HEK293 (cell line): ENCODE results near the gene NEU4.

Source experiments
- CTCF ChIA-PET: fragments of 350-600 bp; formaldehyde crosslinking; extraction: SDS; loops from one replicate; lab custom pipeline; 2021; ENCODE audit warnings: antibody characterized with exemption; lab: Yijun Ruan, JAX
- POLR2A ChIA-PET: fragments of 300-600 bp; formaldehyde crosslinking; extraction: SDS; loops from one replicate; lab custom pipeline; 2020; ENCODE audit warnings: antibody characterized with exemption, inconsistent platforms; lab: Yijun Ruan, JAX
- H3K27ac ChIP-seq: fragments of 200-500 bp; sonication (Bioruptor generic); 2 replicates; pipeline ENCODE4 v1.5.1; 2014; ENCODE audit warnings: low read depth, low read length, control low read depth, inconsistent platforms; ENCODE audit errors: extremely low read depth
- H3K36me3 ChIP-seq, 2 experiments: fragments of 200-500 bp in 1 of 2; sonication (Bioruptor generic) in 1 of 2; 1 replicate in 1 of 2; 2 replicates in 1 of 2; pipeline ENCODE4 v1.5.1; 2014 to 2017; ENCODE audit warnings: inconsistent platforms in 2 of 2, low read length in 2 of 2; ENCODE audit not compliant: control insufficient read depth in 2 of 2, insufficient read depth in 1 of 2
- H3K4me1 ChIP-seq: fragments of 200-500 bp; sonication (Bioruptor generic); 2 replicates; pipeline ENCODE4 v1.5.1; 2014; ENCODE audit warnings: mild to moderate bottlenecking, low read length, inconsistent platforms; ENCODE audit not compliant: control insufficient read depth, insufficient read depth
- H3K4me3 ChIP-seq: 2 replicates; pipeline ENCODE4 v1.5.1; 2011; ENCODE audit warnings: low read depth, mild to moderate bottlenecking, control low read depth, low read length, moderate library complexity
- H3K9me3 ChIP-seq: fragments of 200-500 bp; sonication (Bioruptor generic); 2 replicates; pipeline ENCODE4 v1.5.1; 2014; ENCODE audit warnings: low read depth, low read length, inconsistent platforms; ENCODE audit not compliant: control insufficient read depth, insufficient read depth
- GLIS1 ChIP-seq: fragments of 450-650 bp; formaldehyde crosslinking; IDR thresholded peaks from 2 replicates; pipeline ENCODE4 v1.5.1; 2016; ENCODE audit warnings: missing biosample characterization, missing genetic modification characterization
- KLF7 ChIP-seq: fragments of 450-650 bp; formaldehyde crosslinking; IDR thresholded peaks from 2 replicates; pipeline ENCODE4 v1.5.1; 2016; ENCODE audit warnings: missing biosample characterization, missing genetic modification characterization, borderline replicate concordance
- MYNN ChIP-seq: fragments of 450-650 bp; formaldehyde crosslinking; IDR thresholded peaks from 2 replicates; pipeline ENCODE4 v1.5.1; 2016; ENCODE audit warnings: missing biosample characterization, missing genetic modification characterization, borderline replicate concordance
- REST ChIP-seq: fragments of 450-650 bp; formaldehyde crosslinking; IDR thresholded peaks from 2 replicates; pipeline ENCODE4 v1.5.1; 2016; ENCODE audit warnings: missing biosample characterization, missing genetic modification characterization
- TCF7L2 ChIP-seq: IDR thresholded peaks from 2 replicates; pipeline ENCODE4 v1.6.1; 2011; ENCODE audit warnings: low read depth, mild to moderate bottlenecking, inconsistent platforms, low read length, moderate library complexity, borderline replicate concordance
- ZBTB20 ChIP-seq: fragments of 450-650 bp; formaldehyde crosslinking; IDR thresholded peaks from 2 replicates; pipeline ENCODE4 v1.5.1; 2016; ENCODE audit warnings: missing biosample characterization, missing genetic modification characterization
- ZBTB26 ChIP-seq: fragments of 450-650 bp; formaldehyde crosslinking; optimal IDR thresholded peaks from 2 replicates; pipeline ENCODE3; 2016; ENCODE audit warnings: missing biosample characterization, mild to moderate bottlenecking, missing genetic modification characterization
- ZBTB7A ChIP-seq: fragments of 450-650 bp; formaldehyde crosslinking; IDR thresholded peaks from 2 replicates; pipeline ENCODE4 v1.5.1; 2016; ENCODE audit warnings: low read depth, missing biosample characterization, missing genetic modification characterization
- ZNF223 ChIP-seq: fragments of 450-650 bp; formaldehyde crosslinking; IDR thresholded peaks from 2 replicates; pipeline ENCODE4 v1.5.1; 2016; ENCODE audit warnings: missing biosample characterization, missing genetic modification characterization
- ZNF292 ChIP-seq: fragments of 450-650 bp; formaldehyde crosslinking; IDR thresholded peaks from 2 replicates; pipeline ENCODE4 v1.5.1; 2016; ENCODE audit warnings: low read depth, missing biosample characterization, missing genetic modification characterization, borderline replicate concordance
- ZNF335 ChIP-seq: fragments of 450-650 bp; formaldehyde crosslinking; conservative IDR thresholded peaks from 2 replicates; pipeline ENCODE4 v1.5.1; 2016; ENCODE audit warnings: missing biosample characterization, missing genetic modification characterization
- ZNF423 ChIP-seq: fragments of 450-650 bp; formaldehyde crosslinking; IDR thresholded peaks from 2 replicates; pipeline ENCODE4 v1.5.1; 2016; ENCODE audit warnings: missing biosample characterization, missing genetic modification characterization
- ZNF488 ChIP-seq: fragments of 450-650 bp; formaldehyde crosslinking; IDR thresholded peaks from 2 replicates; pipeline ENCODE4 v1.5.1; 2016; ENCODE audit warnings: missing biosample characterization, missing genetic modification characterization
- ZNF514 ChIP-seq: fragments of 450-650 bp; formaldehyde crosslinking; IDR thresholded peaks from 2 replicates; pipeline ENCODE4 v1.5.1; 2016; ENCODE audit warnings: missing biosample characterization, missing genetic modification characterization
- ZNF544 ChIP-seq: fragments of 450-650 bp; formaldehyde crosslinking; IDR thresholded peaks from 2 replicates; pipeline ENCODE4 v1.5.0; 2017; ENCODE audit warnings: missing biosample characterization, missing genetic modification characterization
- ZNF561 ChIP-seq: fragments of 450-650 bp; IDR thresholded peaks from 2 replicates; pipeline ENCODE4 v1.5.1; 2018; ENCODE audit warnings: missing biosample characterization, missing genetic modification characterization, borderline replicate concordance
- ZNF585B ChIP-seq: fragments of 450-650 bp; formaldehyde crosslinking; IDR thresholded peaks from 2 replicates; pipeline ENCODE4 v1.5.1; 2016; ENCODE audit warnings: missing biosample characterization, missing genetic modification characterization
- ZSCAN23 ChIP-seq: fragments of 450-650 bp; formaldehyde crosslinking; IDR thresholded peaks from 2 replicates; pipeline ENCODE4 v1.5.1; 2016; ENCODE audit warnings: missing biosample characterization, missing genetic modification characterization
- TF ChIP-seq, protein P1 (sequence below): fragments of 450-650 bp; IDR thresholded peaks from 2 replicates; pipeline ENCODE4 v1.5.1; 2018; ENCODE audit warnings: missing biosample characterization, missing genetic modification characterization
- TF ChIP-seq, protein P2 (sequence below): fragments of 450-650 bp; formaldehyde crosslinking; IDR thresholded peaks from 2 replicates; pipeline ENCODE4 v1.5.1; 2017; ENCODE audit warnings: missing biosample characterization, missing genetic modification characterization

The NEU4 gene

DNA sequence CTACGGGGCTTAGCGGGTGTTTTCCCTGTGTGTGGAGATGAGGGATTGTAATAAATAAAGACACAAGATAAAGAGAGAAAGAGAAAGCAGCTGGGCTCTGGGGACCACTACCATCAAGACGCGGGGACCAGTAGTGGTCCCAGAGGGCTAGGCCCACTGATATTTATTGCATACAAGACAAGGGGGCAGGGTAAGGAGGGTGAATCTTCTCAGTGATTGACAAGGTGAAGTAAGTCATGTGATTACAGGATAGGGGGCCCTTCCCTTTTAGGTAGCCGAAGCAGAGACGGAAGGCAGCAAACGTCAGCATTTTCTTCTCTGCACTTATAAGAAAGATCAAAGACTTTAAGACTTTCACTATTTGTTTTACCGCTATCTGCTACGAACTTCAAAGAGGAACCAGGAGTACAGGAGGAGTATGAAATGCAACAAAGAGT lies 36.9 kb upstream of the NEU4 start:
- Histone ChIP-seq H3K27ac (no peak overlapping the region), H3K4me3 (no peak overlapping the region), H3K9me3 (no peaks in the 10 kb centered on the region), H3K36me3 (no peaks in the 10 kb centered on the region), H3K4me1 (no peaks in the 10 kb centered on the region)
- POLR2A ChIA-PET, result no interaction called here
- TF ChIP-seq TCF7L2, result peak; percentile 52; the same call in 1 of the 2 replicates
- TF ChIP-seq ZNF585B, result no peak
- no peak for TF ChIP-seq ZNF544 (tag by site-specific recombination)
- TF ChIP-seq MYNN (tag by site-specific recombination), result no peak
- CTCF ChIA-PET, result interaction anchor here (0.6 kb wide), 1 partner anchor 308 kb away, joined by 3 read pairs; no protein-coding TSS in a partner anchor

- CTCF ChIA-PET, result no interaction called here
- no peak overlapping the region for H3K4me3 ChIP-seq
- TF ChIP-seq ZNF335 (tag by site-specific recombination) (0 out of 2 replicates have a peak, but pooled peaks have one; percentile 35), ZBTB20 (tag by site-specific recombination) (peak; percentile 63), ZNF561 (tag by site-specific recombination) (no peak), ZNF514 (no peak)
- TF ChIP-seq, protein P1, sequence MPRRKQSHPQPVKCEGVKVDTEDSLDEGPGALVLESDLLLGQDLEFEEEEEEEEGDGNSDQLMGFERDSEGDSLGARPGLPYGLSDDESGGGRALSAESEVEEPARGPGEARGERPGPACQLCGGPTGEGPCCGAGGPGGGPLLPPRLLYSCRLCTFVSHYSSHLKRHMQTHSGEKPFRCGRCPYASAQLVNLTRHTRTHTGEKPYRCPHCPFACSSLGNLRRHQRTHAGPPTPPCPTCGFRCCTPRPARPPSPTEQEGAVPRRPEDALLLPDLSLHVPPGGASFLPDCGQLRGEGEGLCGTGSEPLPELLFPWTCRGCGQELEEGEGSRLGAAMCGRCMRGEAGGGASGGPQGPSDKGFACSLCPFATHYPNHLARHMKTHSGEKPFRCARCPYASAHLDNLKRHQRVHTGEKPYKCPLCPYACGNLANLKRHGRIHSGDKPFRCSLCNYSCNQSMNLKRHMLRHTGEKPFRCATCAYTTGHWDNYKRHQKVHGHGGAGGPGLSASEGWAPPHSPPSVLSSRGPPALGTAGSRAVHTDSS (tag by site-specific recombination), result no peak
- TF ChIP-seq, all 188 proteins: peak for 2
- POLR2A ChIA-PET, result interaction anchor here (0.5 kb wide), 1 partner anchor 109 kb away, joined by 3 read pairs; no protein-coding TSS in a partner anchor
- H3K27ac ChIP-seq, result no peak overlapping the region
- H3K9me3 ChIP-seq, result no peaks in the 10 kb centered on the region
- no peaks in the 10 kb centered on the region for H3K36me3 ChIP-seq
- no peaks in the 10 kb centered on the region for H3K4me1 ChIP-seq
Observed at GRCh38 chr2:241773511-241774418, 35.2 kb upstream of the NEU4 start.

DNA sequence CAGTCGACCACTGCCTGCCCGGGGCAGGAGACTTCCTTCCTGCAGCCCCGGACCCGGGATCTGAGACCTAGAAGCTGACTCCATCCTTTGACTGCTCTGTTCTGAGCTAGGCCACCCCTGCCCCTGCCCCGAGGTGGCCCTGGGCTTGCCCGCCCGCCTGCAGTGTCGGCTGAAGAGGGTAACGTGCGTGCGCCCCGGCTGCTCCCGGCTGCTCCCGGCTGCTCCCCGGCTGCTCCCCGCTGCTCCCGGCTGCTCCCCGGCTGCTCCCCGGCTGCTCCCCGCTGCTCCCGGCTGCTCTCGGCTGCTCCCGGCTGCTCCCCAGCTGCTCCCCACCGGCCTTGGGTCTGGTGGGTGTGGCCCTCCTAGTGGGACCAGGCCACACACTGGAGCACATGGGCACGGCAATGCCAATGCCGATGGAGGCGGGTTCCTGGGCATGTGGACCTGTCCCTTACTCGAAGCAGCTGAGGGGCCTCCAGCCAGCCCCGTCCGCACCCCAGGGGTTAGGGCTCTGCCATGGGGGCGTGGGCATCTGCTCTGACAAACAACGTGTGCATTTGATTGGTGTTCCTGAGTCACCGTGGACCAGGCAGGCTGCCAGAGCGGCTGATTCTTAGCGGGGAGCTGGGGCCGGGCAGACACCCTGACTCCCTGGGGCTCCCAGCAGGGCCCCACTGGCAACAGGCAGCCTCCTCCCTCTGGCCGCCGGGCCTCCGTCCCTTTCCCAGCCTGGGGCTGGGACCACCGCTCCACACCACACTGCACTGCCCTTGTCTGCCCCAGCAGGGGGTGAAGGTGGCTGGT lies 34.4 kb upstream of the NEU4 start:
- no peak overlapping the region for H3K4me3 ChIP-seq
- no peaks in the 10 kb centered on the region for H3K4me1 ChIP-seq
- CTCF ChIA-PET, result no interaction called here
- no peaks in the 10 kb centered on the region for H3K36me3 ChIP-seq
- H3K9me3 ChIP-seq, result no peaks in the 10 kb centered on the region
- POLR2A ChIA-PET, result no interaction called here
- H3K27ac ChIP-seq, result no peak overlapping the region
- TF ChIP-seq ZNF292 (tag by site-specific recombination), result no peak
- no peak for TF ChIP-seq ZNF488 (tag by site-specific recombination)
- TF ChIP-seq GLIS1 (tag by site-specific recombination), result peak; percentile 40
- TF ChIP-seq ZNF423 (tag by site-specific recombination), result peak; percentile 81; the same call in 1 of the 2 replicates
- TF ChIP-seq ZBTB26 (tag by site-specific recombination), result no peak
- no peak for TF ChIP-seq REST
- no peak for TF ChIP-seq KLF7
- peak; percentile 95 for TF ChIP-seq ZNF223 (tag by site-specific recombination)
- TF ChIP-seq ZBTB7A (tag by site-specific recombination), result no peak
- TF ChIP-seq, protein P2, sequence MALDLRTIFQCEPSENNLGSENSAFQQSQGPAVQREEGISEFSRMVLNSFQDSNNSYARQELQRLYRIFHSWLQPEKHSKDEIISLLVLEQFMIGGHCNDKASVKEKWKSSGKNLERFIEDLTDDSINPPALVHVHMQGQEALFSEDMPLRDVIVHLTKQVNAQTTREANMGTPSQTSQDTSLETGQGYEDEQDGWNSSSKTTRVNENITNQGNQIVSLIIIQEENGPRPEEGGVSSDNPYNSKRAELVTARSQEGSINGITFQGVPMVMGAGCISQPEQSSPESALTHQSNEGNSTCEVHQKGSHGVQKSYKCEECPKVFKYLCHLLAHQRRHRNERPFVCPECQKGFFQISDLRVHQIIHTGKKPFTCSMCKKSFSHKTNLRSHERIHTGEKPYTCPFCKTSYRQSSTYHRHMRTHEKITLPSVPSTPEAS (tag by site-specific recombination), result no peak
- TF ChIP-seq ZSCAN23 (tag by site-specific recombination), result no peak
